T-helper 22 cell (primary cell): ENCODE measurements around the gene MED26.

Experiments used
- DNase-seq: peaks from one replicate; pipeline ENCODE4 v3.0.0-alpha.2; 2020; ENCODE audit warnings: low read depth

Gene MED26

DNA sequence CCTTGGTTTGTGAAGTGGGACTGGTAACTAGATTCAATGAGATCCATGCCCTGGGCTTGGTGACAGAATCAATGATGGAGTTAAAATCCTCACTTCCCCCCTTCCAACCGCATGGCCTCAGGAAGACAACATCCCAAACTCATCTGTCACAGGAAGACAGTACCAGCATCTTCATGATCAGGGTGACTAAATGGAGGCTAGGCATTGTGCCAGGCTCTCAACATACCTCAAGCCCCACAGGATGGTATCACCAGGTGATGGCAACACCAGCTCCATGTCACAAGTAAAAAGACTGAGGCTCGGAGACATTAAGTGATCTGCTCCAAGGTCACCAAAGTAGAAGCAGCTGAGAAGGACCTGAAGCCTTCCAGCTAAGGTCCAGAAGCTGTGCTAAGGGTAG lies 14.2 kb downstream of the MED26 start:
- no peak for DNase-seq

DNA sequence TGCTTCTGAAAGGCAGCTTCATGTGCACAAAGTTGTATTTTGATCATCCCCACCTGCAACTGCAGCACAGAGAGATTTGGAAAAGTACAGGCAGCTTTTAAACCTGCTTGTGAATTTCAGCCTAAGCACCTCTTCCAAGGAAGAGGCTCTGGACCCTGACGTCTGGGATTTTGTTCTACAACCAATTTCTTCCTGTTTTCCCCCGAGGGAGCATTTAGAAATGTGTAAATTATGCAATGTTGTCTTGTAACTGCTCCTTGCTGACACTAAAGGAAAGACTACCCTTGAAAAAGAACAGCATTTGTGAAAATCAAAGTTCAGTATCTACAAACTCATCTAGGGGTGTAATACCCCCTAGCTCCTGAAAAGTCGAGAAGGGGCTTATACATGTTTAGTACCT lies 15.4 kb downstream of the MED26 start:
- no peak for DNase-seq

DNA sequence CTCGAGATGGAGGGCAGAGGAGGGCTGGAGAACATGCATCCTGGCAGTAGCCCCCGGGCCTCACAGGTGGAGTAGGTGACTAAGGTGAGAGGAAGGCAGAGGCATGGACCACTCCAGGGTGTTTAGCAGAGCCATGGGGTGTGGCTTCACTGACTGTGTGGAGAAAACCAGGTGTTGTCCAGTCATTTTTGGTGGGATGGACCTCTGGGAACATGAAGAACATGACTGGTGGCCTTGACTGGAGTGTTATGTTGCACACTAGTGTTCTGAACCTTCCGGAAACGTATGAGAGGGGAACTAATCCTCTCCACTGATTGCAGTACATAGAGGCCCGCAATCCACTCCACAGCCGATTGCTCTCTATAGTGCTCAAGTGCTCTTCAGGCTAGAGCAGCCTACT lies 16.9 kb downstream of the MED26 start:
- no peak for DNase-seq

DNA sequence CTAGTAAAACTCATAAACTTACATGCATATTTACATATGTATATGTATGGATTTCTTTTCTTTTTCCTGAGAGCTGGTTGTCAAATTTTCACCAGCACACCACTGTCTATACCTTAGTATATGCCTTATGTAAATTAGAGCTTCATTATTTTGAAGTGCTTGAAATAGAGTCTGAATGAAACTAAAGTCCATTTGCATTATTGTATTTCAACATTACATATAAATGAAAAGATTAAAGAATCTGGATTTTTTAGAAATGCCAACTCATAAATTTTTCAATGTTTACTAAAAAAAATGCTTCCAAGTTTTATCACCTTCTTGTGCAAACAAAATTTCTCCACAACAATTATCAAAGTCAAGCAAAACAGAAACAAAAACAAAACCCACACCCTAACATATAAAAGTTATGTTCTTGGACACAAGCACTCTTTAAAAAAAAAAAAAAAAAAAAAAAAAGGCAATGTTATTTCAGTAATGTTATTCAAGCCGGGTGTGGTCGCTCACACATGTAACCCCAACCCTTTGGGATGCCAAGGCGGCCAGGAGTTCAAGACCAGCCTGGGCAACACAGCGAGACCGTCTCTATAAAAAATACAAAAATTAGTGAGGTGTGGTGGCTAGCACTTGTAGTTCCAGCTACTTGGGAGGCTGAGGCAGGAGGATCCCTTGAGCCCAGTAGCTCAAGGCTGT lies 18.3 kb downstream of the MED26 start:
- no peak for DNase-seq

DNA sequence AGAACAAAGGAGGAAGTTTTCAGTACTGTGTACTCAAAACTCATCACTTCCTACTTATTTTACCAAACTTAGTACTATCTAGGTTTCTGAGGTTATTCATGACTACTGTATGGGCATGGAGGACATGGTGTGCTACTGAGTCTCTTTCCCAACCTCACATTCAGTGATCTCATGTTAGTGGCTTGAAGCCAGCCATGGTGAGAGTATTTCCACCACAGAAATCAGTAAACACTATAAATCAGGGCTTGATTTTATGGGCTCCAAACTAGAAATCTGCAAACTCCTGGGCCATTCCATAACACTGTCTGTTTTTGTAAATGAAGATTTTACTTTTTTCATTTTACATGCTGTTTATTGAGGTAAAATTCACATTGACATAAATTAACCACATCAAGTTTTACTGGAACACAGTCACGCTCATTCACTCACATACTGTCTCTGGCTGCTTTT lies 19.7 kb downstream of the MED26 start:
- DNase-seq = no peak

DNA sequence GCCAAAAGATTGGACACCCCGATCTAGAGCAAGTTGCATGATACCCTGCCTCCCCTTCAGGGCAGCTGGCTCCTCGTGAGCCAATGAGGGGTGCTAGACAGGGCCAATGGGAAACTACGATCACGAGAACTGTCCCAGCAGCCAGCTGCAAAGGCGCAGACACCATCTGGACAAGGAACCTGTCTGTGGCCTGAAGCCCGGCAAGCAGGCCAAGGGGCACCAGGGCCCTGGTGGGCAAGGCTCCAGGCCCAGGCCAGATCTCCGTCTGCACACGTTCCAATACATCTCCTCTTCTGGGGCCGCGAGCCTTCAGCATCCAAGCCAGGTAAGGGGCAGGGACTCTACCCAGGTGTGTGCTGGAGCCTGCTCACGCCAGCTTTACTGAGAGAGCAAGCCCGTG lies 20.2 kb downstream of the MED26 start:
- no peak for DNase-seq

DNA sequence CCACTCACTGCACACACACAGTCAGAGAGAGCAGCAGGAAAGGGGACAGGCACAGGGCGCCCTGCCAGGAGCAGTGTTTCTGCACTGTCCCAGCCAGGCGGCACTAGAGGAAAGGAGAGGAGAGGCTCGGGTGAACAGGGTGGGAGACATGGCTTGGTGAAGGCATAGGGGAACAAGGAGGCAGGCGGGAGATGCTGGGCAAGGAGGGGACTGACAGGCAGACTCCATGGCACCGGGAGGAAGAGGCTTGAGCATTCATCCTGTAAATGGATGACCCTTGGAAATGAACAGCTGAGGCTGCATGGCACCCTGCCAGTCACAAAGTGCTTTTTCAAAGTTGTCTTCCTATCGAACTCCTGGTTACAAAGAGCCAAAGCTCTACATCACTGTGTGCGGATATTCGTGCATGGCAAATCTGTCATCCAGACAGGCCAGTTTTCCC lies 22.4 kb downstream of the MED26 start:
- no peak for DNase-seq

DNA sequence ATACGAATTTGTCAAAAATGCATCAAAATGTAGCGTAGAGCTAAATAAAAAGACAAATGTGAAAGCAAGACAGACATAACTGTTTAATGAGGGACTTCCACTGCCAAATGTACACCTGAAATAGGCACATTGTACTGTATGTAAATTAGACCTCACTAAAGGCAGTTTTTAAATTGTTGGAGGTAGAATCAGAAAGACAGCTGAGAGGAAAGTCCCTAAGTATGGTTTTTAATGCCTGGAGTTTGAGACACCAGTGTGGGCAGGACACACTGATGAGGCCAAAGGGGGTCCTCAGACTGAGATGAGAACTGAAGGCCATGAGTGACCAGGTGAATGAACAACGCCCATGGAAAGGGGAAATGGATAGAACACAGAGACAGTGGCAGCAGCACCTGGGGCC lies 22.9 kb downstream of the MED26 start:
- DNase-seq = no peak

DNA sequence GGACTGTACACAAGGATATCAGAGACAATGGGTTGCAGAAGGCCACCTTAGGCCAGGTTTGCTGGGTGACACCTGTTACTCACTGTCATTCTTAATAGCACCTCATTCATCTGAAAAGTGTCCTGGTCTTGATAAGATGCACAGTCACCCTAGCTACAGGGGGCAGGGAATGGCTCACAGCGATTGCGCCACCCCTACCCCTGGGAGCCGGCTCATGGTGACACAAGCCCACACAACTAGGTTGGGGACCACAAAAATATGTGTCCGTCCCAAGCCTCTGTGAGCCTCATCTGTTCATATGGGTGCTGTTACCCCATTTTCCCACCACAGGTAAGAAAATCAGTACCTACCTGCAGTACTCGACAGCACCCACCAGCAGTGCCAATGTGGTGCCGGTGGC lies 23.4 kb downstream of the MED26 start:
- no peak for DNase-seq

DNA sequence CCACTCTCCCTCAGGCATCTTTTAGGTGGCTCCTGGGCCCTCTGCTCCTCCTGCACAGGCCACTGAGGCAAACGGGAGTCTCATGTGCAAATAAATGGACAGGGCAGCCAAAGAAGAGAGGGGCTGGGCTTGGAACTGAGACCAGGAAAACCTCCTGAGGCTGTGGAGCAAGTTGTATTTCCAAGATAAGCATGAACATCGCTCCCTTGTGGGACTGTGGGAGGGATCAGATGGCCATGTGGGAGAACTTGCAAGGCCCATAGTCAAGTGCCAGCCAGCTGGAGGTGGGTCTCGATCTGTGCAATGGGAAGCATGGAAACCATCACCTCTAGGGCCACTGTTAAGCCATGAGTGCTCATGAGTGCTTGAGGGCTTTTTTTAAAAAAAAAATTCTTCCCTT lies 24.9 kb downstream of the MED26 start:
- DNase-seq = no peak

DNA sequence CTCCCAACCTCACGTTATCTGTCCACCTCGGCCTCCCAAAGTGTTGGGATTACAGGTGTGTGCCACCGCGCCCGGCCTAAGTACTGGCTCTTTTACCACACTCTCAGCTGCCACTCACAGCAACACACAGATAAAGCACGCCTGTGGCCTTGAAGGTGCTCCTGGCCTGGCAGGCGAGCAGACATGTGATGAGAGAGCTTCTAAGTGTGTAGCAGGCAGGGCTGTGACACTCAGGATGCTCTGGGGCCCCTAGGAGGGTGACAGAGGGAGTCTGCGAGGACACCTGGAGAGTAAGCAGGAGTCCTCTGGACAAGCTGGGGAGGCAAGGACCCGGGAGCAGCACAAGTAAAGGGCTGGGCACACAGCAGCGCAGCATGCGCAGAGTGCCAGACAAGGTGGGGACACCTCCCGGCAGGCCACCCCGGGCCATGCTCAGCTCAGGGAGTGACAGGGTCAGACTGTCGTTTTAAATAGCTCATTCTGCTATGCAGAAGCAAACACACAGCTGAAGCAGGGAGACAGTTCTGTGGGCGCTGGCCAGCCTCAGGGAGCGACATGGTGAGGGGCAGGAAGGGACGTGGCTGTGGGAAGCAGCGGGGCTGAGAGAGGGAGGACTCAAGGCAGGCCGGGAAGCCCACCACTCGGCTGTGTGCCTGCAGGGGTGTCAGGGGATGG lies 26.5 kb downstream of the MED26 start:
- no peak for DNase-seq

DNA sequence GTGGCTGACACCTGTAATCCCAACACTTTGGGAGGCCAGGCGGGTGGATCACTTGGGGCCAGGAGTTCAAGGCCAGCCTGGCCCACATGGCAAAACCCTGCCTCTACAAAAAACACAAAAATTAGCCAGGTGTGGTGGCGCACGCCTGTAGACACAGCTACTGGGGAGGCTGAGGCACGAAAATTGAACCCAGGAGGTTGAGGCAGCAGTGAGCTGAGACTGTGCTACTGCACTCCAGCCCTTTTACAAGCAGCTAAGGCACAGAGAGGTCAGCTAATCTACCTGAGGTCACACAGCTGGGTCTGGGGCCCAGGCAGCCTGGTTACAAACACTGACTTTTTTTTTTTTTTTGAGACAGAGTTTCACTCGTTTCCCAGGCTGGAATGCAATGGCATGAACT lies 27.2 kb downstream of the MED26 start:
- DNase-seq = no peak

DNA sequence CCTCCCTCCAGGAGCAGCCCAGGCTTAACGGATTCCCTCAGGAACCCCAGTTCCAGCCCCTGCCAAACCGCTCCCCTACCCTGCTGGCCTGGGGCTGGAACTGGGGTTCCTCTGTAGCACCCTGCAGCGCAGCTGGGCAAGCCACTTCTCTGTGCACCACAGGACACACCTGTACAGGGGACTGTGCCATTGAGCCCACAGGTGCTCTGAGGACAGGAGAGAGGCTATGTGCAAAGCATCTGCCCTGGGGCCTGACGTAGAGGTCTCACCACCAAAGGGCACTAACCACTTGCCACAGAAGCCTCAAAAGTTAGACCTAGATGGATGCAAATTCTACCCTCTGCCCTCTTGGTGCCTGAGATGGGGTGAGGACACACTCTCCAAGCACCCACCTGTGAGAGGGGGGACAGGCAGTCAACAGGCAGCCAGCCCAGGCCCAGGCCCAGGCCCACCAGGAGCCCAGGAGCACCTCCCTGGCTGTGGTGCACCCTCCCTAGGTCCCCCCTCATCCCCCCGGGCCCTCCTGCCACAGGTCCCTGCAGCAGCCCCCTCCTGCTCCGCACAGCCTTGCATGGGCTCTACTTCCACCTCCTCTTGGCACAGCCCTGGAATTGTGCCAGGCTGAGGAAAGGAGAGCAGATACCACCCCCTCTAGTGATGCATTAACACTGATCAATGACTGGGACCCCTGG lies 28.2 kb downstream of the MED26 start:
- no peak for DNase-seq

DNA sequence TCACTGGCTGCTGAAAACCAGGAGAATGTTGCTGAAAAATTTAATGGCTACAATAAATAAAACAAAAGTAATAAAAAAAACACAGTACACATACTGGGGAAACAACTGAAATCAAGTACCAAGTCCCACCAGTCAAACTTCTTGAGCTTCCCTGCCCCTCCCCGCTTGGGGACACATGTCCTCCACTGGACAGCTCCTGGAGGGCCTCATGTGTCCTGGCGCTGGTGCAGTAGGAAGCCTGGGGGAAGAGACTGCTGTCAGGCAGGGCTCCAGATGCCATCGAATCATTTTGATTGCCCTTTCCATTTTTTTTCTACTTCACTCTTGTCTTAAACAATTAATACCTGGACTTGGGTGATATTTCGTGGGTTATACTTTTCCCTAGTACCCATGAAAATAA lies 29.2 kb downstream of the MED26 start:
- DNase-seq = no peak

DNA sequence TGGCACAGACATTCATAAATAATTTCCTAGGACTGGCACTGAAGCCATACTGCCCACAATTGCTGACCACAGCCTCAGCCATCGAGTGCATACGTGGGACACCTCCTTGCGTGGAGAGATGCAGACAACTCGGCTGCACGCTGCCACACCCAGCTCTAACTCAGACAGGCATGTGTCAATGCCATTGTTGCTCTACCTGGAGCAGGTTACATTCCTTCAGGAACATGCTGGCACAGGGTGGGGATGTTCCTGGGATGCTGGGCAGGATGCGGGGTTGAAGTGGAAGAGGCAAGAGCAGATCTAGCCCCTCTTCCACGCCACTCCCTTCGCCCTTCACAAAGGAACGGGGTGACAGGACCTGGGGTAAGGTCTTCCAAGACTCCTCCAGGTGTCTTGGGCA lies 31.6 kb downstream of the MED26 start:
- no peak for DNase-seq

DNA sequence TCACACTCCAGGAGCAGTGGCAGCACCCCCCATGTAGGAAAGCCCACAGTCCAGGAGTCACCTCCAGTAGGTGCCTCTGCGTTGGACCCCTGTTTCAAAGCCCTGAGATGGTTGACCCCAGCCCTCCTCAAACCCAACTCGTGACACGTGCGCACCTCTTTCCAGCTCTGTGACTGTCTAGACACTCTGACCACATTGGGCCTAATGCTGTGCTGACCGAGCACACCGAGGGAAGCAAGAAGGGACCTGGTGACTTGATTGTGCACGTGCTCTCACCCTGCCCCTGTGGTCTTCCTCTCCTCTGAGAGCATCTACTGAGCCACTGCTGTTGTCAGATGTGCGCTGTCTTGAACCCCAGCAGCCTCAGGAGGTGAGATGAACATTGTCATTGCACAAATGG lies 32.9 kb downstream of the MED26 start:
- DNase-seq = no peak

DNA sequence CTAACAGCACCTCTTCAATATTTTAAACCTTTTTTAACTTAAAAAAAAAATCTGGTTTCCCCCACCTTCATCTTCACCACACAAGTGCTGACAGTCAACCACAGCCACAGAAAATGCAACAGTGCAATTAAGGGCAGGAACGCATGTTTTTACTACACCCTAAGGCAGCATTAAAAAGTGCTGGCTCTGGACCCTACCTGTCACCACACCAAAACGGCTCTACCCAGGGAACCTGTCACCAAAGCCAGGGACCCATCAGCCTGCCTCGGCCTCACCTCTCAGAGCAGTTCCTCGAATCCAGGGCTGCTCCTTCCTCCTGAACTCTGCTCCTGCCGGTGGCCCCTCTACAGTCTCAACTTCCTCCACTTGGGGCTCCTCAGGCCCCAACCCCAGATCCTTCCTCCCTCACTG lies 33.3 kb downstream of the MED26 start:
- peak; percentile 40 for DNase-seq

DNA sequence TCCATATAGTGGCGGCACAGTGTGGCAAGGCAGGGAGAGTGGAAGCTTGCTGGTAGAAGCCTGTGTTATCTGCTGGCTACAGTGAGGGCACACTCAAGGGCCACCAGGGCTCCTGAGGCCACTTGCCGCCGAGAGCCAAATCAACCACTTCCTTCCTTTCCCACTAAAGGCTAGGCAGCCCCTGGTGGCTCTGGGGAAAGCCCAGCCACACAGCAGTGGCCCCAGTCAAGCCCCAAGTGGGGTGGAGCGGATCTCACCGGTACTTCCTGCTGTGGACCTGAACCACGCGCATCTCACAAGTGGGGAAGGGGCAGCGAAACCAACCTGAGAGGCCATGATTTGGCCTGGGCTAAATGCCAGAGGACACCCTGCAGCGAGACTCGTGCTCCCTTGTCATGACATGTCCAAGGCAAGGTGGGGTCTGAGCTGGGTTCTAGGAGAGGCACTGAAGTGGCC lies 33.8 kb downstream of the MED26 start:
- DNase-seq = peak; percentile 56

DNA sequence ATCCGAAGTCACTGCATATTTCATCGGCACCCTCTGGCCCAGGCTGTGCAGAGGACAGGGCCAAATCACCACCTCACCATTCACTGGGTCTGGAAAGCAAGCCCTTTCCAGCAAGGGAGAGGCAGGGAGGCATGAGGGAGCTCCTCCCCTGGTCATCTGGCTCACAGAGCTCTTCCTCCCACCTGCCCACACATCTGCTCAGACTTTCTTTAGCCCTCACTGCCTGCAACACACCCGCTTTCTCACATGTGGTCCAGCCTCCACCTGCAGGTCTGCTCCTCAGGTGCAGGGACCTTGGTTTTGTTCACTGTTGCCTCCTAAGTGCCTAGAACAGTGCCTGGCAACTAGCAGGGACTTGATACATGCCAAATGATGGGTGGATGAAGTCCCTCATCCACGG lies 34.8 kb downstream of the MED26 start:
- no peak for DNase-seq

DNA sequence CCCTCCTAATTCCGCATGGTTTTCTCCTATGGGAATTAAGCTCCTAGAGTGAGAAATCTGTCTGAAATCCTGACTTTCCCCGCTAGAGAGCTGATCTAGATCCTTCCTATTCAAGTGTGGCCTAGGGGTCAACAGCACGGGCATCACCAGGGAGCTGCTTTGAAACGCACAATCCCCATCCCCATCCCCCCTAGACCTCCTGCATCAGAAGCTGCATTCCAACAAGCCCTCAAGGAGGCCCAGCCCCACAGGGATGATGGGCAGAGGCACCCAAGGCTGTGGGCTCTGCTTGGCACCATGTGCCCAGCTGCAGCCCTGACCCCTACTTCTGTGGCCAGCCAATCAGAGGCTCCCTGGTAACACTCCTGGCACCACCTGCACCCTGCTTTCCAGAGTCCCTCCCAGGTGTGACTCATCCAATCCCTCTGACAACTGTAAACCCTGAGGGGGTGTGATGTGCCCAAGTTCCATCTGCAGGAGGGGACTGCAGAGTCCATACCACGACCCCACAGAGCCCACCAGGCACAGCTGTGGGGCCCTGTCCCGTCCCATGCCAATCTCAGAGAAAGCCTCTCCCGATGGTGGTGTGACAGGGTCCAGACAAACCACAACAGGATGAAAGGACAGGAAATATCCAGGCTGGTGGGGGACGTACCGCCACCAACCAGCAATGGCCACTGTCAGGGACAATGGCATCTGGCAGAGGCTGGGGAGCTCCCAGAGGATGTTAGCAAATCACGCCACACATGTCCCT lies 36.0 kb downstream of the MED26 start:
- DNase-seq = no peak

DNA sequence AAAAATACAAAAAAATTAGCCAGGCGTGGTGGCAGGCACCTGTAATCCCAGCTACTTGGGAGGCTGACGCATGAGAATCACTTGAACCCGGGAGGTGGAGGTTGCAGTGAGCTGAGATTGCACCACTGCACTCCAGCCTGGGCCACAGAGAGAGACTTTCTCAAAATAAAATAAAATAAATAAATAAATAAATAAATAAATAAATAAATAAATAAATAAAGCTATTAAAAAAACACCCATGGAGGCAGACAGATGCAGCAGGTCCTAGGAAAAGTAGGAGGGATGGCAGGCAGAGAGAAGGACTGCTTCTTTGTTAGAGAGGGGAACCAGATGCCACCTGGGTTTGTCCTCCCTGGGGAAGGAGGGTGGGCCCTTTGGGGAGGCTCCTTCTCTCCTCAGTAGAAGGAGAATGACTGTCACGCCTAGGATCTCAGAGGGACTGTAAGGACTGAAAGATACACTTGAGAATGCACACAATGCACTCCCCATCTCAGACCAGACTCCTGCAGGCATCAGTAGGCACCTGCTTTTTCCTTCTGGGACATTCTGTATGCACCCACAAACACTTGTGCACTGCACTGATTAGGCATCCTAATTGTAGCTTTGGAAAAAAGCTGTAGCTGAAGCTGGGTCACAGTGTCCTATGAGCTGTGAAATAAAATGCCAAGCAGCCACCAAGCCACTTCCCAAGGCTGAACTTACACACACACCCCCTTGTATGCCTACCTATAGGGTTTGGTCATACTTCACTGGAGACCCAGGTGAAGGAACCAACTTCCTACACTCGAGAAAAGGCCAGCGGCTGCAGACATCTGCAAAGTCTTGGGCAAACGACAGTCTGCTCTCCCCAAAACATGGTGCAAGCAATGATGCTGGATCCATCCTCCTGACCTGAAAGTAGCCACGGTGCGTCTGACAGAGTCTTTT lies 36.9 kb downstream of the MED26 start:
- DNase-seq = no peak
